NK-92 treated with Interleukin-12 subunit alpha and Interleukin-12 subunit beta, amount 100 ng/mL, for 24 hours (cell line): Measurements from ENCODE around the gene NTRK3.

Source experiments
- DNase-seq: peaks from one replicate; lab custom pipeline; 2025; lab: John Stamatoyannopoulos, UW

NTRK3 gene

GRCh38 chr15:87940768-87941167 lies 315.8 kb downstream of the NTRK3 start:
- no peak for DNase-seq

GRCh38 chr15:87939848-87940457 lies 316.6 kb downstream of the NTRK3 start:
- DNase-seq = no peak

GRCh38 chr15:87938031-87938430 lies 318.5 kb downstream of the NTRK3 start:
- no peak for DNase-seq

- no peak for DNase-seq
These were observed 321.0 kb downstream of the NTRK3 start for GRCh38 chr15:87935583-87935982.

- DNase-seq = no peak
These were observed 325.0 kb downstream of the NTRK3 start for GRCh38 chr15:87931584-87931983.

- DNase-seq = no peak
These were observed 326.1 kb downstream of the NTRK3 start for GRCh38 chr15:87930457-87930856.

- DNase-seq = no peak
These were observed 326.7 kb downstream of the NTRK3 start for GRCh38 chr15:87929841-87930240.

GRCh38 chr15:87924433-87924832 lies 332.1 kb downstream of the NTRK3 start:
- DNase-seq = no peak

- no peak for DNase-seq
These were observed 337.5 kb downstream of the NTRK3 start for GRCh38 chr15:87919064-87919463.

GRCh38 chr15:87917480-87917879 lies 339.1 kb downstream of the NTRK3 start:
- no peak for DNase-seq

GRCh38 chr15:87916208-87916607 lies 340.3 kb downstream of the NTRK3 start:
- no peak for DNase-seq

- no peak for DNase-seq
These were observed 346.2 kb downstream of the NTRK3 start for GRCh38 chr15:87910301-87910700.

GRCh38 chr15:87907676-87908446 lies 348.7 kb downstream of the NTRK3 start:
- DNase-seq = no peak

GRCh38 chr15:87906444-87906843 lies 350.1 kb downstream of the NTRK3 start:
- no peak for DNase-seq

- DNase-seq = no peak
These were observed 353.6 kb downstream of the NTRK3 start for GRCh38 chr15:87902772-87903426.

- DNase-seq = no peak
These were observed 354.4 kb downstream of the NTRK3 start for GRCh38 chr15:87901926-87902690.

- no peak for DNase-seq
These were observed 355.5 kb downstream of the NTRK3 start for GRCh38 chr15:87901008-87901407.

GRCh38 chr15:87896936-87897335 lies 359.6 kb downstream of the NTRK3 start:
- no peak for DNase-seq

- no peak for DNase-seq
These were observed 369.4 kb downstream of the NTRK3 start for GRCh38 chr15:87887177-87887576.

GRCh38 chr15:87881026-87881425 lies 375.5 kb downstream of the NTRK3 start:
- no peak for DNase-seq

- DNase-seq = no peak
These were observed 378.6 kb downstream of the NTRK3 start for GRCh38 chr15:87877822-87878542.
